ENCODE data around the gene ROPN1L.

The ROPN1L gene

GRCh38 chr5:10475931-10476676, 34.4 kb downstream of the ROPN1L start:
- H3K27ac ChIP-seq = no peak overlapping the region
- TF ChIP-seq CTCF (conservative IDR thresholded peaks at IDR 0.05) (no peak), ZFX (IDR thresholded peaks at IDR 0.05) (no peak)

GRCh38 chr5:10476878-10477277, 35.2 kb downstream of the ROPN1L start:
- H3K27ac ChIP-seq = no peak overlapping the region
- TF ChIP-seq ZFX (IDR thresholded peaks at IDR 0.05) (no peak), CTCF (conservative IDR thresholded peaks at IDR 0.05) (no peak)

GRCh38 chr5:10477943-10478342, 36.3 kb downstream of the ROPN1L start:
- TF ChIP-seq CTCF (conservative IDR thresholded peaks at IDR 0.05) (no peak), ZFX (IDR thresholded peaks at IDR 0.05) (no peak)
- no peak overlapping the region for H3K27ac ChIP-seq

- no peak overlapping the region for H3K27ac ChIP-seq
- no peak for TF ChIP-seq ZFX (IDR thresholded peaks at IDR 0.05)
- no peak for TF ChIP-seq CTCF (conservative IDR thresholded peaks at IDR 0.05)
These were observed 36.8 kb downstream of the ROPN1L start for GRCh38 chr5:10478436-10478835.

- H3K27ac ChIP-seq = no peak overlapping the region
- no peak for TF ChIP-seq ZFX (IDR thresholded peaks at IDR 0.05)
- TF ChIP-seq CTCF (conservative IDR thresholded peaks at IDR 0.05) = no peak
These were observed 37.6 kb downstream of the ROPN1L start for GRCh38 chr5:10479154-10479721.

GRCh38 chr5:10480237-10480985, 38.7 kb downstream of the ROPN1L start:
- TF ChIP-seq CTCF (conservative IDR thresholded peaks at IDR 0.05) (no peak), ZFX (IDR thresholded peaks at IDR 0.05) (no peak)
- no peak overlapping the region; the same call in 1 of the 2 replicates for H3K27ac ChIP-seq
